Effector CD8-positive, alpha-beta T cell (primary cell): ENCODE results near the gene SLC23A2.
"Not testable (repeated sequence)": the region's sequence is repeated elsewhere in the genome, so short reads cannot be mapped to it uniquely, and the experiment has no call there.

Experiments used
- DNase-seq: peaks from one replicate; lab custom pipeline; 2025; lab: John Stamatoyannopoulos, UW

Gene SLC23A2

DNA sequence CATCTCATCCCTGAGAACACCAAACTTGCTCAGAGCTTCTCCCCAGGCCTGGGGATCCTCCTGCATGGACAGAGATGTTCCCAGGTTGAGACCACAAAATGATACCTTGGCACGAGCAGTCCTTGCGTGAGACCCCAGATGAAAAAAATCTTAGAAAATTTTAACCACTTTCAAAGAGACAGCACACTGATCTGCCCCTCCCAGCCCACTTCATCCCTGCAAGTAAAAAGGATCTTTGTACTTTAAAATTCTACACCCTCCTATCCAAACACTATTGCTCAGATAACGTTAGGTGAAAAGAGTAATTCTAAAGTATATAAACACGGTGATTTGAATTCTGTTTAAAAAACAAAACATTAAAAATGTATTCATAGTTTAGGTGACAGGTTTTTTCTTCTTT, 98.5 kb downstream of the SLC23A2 start:
- no peak for DNase-seq

- no peak for DNase-seq
Measured at GRCh38 chr20:4901031-4901818, 100.1 kb downstream of the SLC23A2 start.

DNA sequence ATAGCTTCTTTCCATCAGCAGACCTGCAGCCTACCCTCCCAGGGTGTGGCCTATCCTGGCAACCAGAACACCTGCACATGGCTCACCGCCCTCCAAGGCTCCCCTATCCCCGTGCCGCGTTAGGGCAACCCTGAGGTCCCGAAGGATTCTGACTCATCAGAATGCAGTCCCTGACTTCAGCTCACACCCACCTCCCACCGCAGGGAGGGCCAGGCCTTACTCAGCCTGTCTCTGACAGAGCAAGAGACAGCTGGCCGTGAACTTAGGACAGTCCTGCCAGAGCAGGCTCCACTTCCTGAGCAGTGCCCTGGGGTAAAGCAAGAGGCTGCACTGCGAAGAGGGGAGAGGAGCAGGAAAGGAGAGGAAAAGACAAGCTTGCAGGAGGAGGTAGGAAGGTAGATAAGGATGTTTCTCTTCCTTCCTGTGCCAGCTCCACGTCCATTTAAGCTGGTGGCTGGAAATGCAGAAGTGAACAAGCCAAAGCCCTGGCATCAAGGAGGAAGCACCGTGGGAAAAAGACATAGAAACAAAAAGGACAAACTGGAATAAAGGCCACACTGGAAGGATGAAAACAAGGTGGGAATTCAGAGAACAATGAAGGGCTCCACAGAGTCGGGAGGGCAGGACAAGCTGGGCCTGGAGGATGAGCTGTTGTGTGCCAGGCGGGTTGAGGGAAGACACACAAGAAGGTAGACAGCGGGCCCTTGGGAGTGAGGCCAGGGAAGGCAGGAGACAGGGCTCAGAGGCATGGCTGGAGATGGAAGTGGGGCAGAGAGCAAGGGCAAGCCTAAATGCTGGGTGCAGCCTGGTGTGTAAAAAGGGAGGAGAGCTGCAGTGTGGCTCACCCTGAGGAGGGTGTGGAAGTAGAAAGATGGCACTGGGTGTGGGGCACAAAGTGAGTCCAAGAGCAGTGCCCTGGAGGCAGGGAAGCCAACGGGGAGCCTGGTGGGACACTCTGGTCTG, 102.7 kb downstream of the SLC23A2 start:
- DNase-seq: no peak

DNA sequence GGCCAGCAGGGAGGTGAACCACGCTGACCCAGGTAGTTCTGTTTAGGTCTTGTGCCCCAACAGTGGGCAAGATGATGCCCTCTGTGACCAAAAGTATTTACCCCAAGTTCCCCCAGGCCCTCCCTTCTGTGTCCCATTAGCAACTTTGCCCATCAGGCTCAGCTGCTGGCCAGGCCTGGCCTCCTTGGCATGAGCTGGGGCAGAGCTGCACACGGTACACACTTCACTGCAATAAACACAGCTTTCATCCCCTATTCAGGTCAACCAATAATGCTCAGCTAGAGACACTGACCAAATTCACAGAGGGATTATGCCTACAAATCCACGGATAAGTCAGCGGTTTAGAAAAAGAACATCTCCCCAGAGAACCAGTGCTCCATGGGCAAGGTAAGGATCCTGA, 103.7 kb downstream of the SLC23A2 start:
- no peak for DNase-seq

- DNase-seq: no peak
Measured at GRCh38 chr20:4896971-4897497, 104.3 kb downstream of the SLC23A2 start.

DNA sequence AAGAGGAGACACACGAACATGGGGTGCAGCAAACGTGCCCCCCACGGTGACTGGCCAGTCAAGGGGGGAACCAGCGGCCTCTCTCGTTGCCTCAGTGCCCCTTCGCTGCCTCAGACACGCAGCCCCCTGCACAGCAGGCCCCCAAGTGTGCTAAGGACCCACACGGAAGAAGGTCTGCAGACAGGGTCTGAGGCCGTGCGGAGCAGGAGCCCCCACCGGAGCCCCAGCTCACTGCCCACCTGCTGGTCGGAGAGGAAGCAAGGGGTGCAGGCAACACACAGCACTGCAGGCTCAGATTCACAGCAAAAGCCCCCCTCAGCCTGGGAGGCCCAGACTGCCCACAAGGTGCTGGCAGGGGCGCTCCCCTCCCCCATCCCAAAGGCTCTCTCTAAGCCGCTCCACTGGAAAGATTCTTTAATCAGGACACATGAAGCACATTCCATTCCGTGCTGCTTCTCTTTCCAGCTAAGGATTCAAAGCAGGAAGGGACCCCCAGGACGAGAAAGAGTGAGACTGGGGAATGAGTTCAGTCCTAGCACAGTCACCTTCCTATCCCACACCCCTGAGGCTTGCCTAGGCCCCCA, 105.1 kb downstream of the SLC23A2 start:
- DNase-seq: no peak

- no peak for DNase-seq
Measured at GRCh38 chr20:4894981-4895381, 106.3 kb downstream of the SLC23A2 start.

DNA sequence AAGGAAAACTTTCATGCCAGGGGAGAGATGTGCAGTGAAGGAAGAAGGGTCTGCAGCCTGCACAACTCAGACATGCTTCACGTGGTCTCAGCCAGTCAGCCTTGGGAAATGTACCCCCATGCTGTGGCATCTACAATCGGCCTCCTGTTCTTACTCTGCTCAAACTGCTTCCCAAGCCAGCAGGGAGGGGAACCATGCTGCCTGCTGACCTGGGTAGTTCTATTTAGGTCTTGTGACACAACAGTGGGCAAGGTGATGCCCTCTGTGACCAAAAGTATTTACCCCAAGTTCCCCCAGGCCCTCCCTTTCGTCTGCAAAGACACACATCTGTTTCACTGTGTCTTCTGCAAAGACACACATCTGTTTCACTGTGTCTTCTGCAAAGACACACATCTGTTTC, 106.9 kb downstream of the SLC23A2 start:
- no peak for DNase-seq

DNA sequence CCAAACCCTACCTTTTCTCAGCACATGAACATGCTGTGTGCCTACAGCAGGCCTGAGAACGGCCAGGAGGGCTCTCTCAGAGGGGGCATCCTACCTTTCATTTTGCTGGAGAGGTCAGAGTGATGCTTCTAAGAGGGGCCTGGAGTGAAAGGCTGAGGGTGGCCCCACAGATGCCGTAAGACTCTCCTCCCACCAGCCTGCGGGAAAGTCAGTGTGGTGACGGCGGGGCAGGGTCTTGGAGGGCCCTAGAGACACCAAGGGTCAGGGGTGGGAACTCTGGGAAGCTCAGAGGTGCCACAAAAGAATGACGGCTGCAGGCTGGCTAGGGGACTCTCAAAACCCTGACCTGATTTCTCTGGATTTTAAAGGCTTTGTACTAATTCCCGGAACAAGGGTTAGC, 107.6 kb downstream of the SLC23A2 start:
- no peak for DNase-seq

DNA sequence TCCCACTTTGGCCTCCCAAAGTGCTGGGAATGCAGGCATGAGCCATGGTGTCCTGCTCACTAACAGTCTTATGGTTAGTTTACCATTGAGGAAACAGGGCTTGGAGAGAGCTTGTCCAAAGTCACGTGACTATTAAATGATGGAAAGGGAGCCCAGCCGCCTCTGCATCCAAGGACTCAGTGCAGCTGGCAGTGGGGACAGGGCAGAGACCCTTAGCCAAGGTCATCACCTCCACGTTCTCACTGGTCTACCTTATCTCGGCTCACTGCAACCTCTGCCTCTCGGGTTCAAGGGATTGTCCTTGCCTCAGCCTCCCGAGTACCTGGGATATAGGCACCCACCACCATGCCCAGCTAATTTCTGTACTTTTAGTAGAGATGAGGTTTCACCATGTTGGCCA, 109.3 kb downstream of the SLC23A2 start:
- DNase-seq: no peak

DNA sequence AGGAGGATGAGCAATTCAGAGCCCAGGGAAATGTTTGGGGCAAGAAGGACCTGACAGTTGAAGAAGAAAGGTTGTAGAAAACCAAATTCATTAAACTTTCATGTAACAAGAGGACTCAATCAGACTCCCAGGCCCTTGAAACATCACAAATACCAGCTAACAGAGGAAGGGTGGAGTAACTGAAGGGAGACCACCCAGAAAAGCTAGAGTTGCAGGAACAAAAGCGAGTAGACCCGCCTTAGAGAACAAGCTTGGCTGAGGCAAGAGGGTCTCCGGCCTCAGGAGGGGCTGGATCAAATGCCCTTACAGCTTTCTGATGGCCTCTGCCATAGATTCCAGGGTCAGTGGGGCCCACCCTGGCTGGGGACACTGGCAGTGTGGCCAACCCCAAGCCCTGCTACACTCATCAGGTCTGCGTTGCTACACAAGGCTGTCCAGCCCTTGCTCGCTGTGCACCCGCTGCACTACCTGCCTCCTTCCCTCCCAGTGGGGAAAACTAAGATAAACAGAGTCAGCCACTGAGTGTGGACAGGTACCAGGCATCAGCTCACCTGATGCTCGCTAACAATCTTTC, 110.0 kb downstream of the SLC23A2 start:
- no peak for DNase-seq

GRCh38 chr20:4889446-4889845, 111.9 kb downstream of the SLC23A2 start:
- DNase-seq: no peak

- DNase-seq: no peak
Measured at GRCh38 chr20:4887586-4887985, 113.7 kb downstream of the SLC23A2 start.

DNA sequence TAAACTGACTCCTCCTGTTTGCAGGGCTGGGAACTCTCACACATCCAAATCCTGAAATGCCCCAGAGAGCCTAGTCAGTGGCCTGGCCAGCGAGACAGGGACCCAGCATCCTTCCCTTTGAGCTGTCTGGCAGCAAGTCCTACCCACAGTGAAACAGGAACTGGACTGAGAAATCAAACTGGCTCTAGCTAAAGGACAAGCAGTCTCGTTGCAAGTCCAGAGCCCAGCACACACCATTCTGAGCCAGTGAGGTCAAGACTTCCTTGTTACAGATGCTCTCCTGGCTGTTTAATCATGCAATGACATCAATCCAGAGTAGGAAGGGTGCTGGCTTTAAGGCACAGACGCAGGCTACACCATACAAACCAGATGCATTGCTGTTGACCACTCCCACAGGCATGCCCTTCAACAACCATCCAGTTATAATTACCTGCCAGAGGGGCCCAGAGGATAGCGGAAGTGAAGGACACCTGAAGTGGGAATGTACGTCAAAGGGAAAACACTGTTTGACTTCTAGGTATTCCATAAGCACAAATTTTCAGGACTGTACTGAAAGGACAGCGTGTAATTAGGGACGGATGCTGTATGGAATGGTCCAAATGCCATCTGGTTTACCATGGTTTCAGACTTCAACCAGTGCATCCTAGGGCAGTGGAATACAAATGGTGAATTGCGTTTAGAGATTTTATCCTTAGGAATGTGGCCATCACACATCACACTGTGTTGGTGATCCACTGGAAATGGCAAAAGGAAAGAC, 114.4 kb downstream of the SLC23A2 start:
- DNase-seq: no peak

GRCh38 chr20:4885877-4886276, 115.4 kb downstream of the SLC23A2 start:
- no peak for DNase-seq

DNA sequence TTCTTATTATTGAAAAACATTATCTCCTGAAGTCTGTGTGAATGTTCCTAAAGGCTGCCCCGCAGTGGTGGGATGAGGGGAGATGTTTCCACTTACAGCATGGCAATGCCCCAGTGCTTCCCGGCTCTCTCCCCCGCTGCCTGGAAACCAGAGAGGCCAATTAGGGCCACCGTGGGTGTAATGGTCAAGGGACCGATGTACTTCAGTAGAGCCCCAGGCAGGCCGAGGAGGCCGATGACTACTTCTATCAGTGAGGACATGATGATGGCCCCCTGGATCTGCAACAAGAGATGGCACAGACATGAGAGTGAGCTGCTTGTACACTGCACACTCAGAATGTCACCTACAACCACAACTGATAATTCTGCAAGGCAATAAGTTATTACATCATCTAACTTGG, 117.8 kb downstream of the SLC23A2 start:
- DNase-seq: no peak

DNA sequence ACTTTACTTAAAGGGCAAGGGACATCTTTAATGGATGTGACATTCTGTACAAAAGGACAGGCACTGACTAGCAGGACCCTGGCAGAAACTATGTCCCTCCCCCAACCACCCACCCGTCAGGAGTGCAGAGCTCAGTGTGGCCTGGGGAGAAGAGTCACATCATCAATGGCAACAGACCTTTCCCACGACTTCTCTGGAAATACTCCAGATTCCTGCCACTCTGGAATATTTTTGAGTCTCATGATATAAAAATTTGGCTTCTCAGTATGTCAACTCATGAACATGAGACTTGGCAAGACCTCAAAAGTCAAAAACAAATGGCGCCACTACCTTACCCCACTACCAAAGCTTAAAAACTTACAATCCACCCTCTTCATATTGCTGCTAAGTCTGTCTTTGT, 118.3 kb downstream of the SLC23A2 start:
- DNase-seq: no peak

DNA sequence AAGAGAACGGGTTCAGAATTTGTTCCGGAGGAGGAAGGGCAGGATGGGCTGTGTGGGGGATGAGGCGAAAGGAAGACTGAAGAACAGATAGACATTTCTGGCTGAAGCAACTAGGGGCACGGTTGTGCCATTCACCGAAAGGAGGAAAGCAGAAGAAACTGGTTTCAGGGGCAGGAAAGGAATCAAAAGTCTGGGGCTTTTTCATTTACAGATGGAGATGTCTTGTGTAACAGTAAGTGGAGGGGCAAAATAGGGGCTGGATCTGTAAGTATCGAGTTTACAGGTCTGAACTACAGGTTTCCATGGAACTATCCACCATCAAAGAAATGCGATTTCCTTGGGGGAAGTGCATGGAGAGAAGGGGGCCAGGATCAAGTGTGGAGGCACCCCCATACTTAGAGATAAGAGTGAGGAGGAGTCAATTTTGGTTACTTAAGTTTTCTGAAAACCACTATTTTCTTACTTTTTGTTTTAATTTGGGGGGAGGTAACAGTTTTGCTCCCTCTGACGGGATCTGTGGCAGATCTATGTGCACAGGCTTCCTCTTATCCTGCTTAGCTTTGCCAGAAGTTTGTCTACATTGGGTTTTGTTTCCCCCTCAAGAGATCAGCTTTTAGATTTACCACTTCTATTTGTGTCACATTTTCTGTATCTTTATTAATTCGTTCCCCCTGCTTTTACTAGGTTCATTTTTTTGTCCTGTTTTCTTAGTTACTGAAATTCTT, 120.1 kb downstream of the SLC23A2 start:
- no peak for DNase-seq

GRCh38 chr20:4880051-4880450, 121.3 kb downstream of the SLC23A2 start:
- DNase-seq: no peak

GRCh38 chr20:4878099-4878498, 123.2 kb downstream of the SLC23A2 start:
- not testable (repeated sequence) for DNase-seq

- DNase-seq: no peak
Measured at GRCh38 chr20:4876731-4877130, 124.6 kb downstream of the SLC23A2 start.
